HCT116 (cell line): ENCODE results near the gene KIRREL3. TPM values are rescaled to one million over a fixed set of nuclear protein-coding genes. Genes with fewer than 3 reads are reported as not detected.

Experiments used
- ATAC-seq: fragments of 200-7000 bp; cut with Tn5 transposase; 2 replicates; pipeline ENCODE4 v1.9.1; 2020; ENCODE audit warnings: mild to moderate bottlenecking, moderate library complexity
- BruUV-seq: library from RNA; stranded (reverse); fragments of 400-500 nt; replicated peaks from 2 replicates; lab custom pipeline; 2021; lab: Mats Ljungman, UMichigan
- CTCF ChIA-PET: fragments of 300-600 bp; sonication (Branson Sonifier 250); formaldehyde crosslinking; loops from one replicate; lab custom pipeline; 2021; ENCODE audit warnings: antibody characterized with exemption; lab: Charles Lee
- POLR2A ChIA-PET: fragments of 300-600, 350-600 bp; sonication (Branson Sonifier 250); formaldehyde crosslinking; loops from one replicate; lab custom pipeline; 2021; ENCODE audit warnings: antibody characterized with exemption; lab: Charles Lee
- RAD21 ChIA-PET, 2 experiments: fragments of 300-600 bp; sonication (Branson Sonifier 250); formaldehyde crosslinking; loops; one replicate each; lab custom pipeline; 2023; ENCODE audit warnings: low total read pairs in 2 of 2; ENCODE audit not compliant: uncharacterized antibody in 2 of 2, unreplicated experiment in 2 of 2, low non-redundant PET in 1 of 2; lab: Charles Lee
- DNase-seq: peaks from one replicate; pipeline ENCODE4 v3.0.0-alpha.2; 2010; ENCODE audit warnings: low read depth, low spot score
- H2AFZ ChIP-seq: fragments of 200-600 bp; shearing (Covaris generic), sonication (generic); 2 replicates; pipeline ENCODE4 v1.6.1; 2017; ENCODE audit warnings: low read depth, mixed run types, mixed read lengths, antibody characterized with exemption, low read length; ENCODE audit not compliant: poor library complexity, severe bottlenecking
- H3K27ac ChIP-seq: 2 replicates; pipeline ENCODE4 v1.5.1; 2012; ENCODE audit warnings: low read depth, low read length
- H3K27me3 ChIP-seq: fragments of 200-600 bp; sonication (generic); 2 replicates; pipeline ENCODE4 v1.6.1; 2016; ENCODE audit warnings: mixed run types, low read length, mixed read lengths; ENCODE audit not compliant: insufficient read depth
- H3K36me3 ChIP-seq, 2 experiments: fragments of 200-500 bp in 1 of 2; fragments of 200-600 bp in 1 of 2; sonication (Bioruptor generic) in 1 of 2; sonication (generic) in 1 of 2; 2 replicates each; pipeline versions ENCODE4 v1.5.1 to v1.6.1; 2014 to 2016; ENCODE audit warnings: low read length in 2 of 2, inconsistent platforms in 1 of 2, mixed read lengths in 1 of 2, mixed run types in 1 of 2; ENCODE audit not compliant: insufficient read depth in 2 of 2, control insufficient read depth in 1 of 2
- H3K4me1 ChIP-seq, 2 experiments: fragments of 200-600 bp in 1 of 2; sonication (generic) in 1 of 2; 2 replicates each; pipeline versions ENCODE4 v1.5.1 to v1.6.1; 2012 to 2017; ENCODE audit warnings: low read length in 2 of 2, inconsistent platforms in 1 of 2, mild to moderate bottlenecking in 1 of 2, mixed read lengths in 1 of 2, mixed run types in 1 of 2, moderate library complexity in 1 of 2; ENCODE audit not compliant: insufficient read depth in 2 of 2, control insufficient read depth in 1 of 2
- H3K4me2 ChIP-seq: fragments of 200-600 bp; sonication (generic); 2 replicates; pipeline ENCODE4 v1.6.1; 2017; ENCODE audit warnings: mixed run types, low read length, mixed read lengths
- H3K4me3 ChIP-seq, 2 experiments: fragments of 200-600 bp in 1 of 2; sonication (generic) in 1 of 2; replicated peaks in 1 of 2; 2 replicates each; pipeline ENCODE4 v1.5.1; 2011 to 2016; ENCODE audit warnings: low read length in 2 of 2, control low read depth in 1 of 2, low read depth in 1 of 2, mild to moderate bottlenecking in 1 of 2, mixed read lengths in 1 of 2, mixed run types in 1 of 2
- H3K79me2 ChIP-seq: fragments of 200-600 bp; sonication (generic); 2 replicates; pipeline ENCODE4 v1.6.1; 2017; ENCODE audit warnings: mild to moderate bottlenecking, mixed run types, low read length, moderate library complexity, mixed read lengths; ENCODE audit not compliant: insufficient read depth
- H3K9ac ChIP-seq: fragments of 200-600 bp; sonication (generic); 2 replicates; pipeline ENCODE4 v1.6.1; 2016; ENCODE audit warnings: low read length, mixed read lengths
- H3K9me2 ChIP-seq: fragments of 200-600 bp; sonication (generic), shearing (Covaris generic); 2 replicates; pipeline ENCODE4 v1.6.1; 2017; ENCODE audit warnings: mixed run types, mild to moderate bottlenecking, moderate library complexity; ENCODE audit not compliant: insufficient read depth
- H3K9me3 ChIP-seq, 2 experiments: fragments of 200-500 bp in 1 of 2; fragments of 200-600 bp in 1 of 2; sonication (Bioruptor generic) in 1 of 2; sonication (generic) in 1 of 2; 2 replicates each; pipeline ENCODE4 v1.6.1; 2014 to 2017; ENCODE audit warnings: low read length in 2 of 2, mixed read lengths in 2 of 2, inconsistent platforms in 1 of 2, low read depth in 1 of 2, mild to moderate bottlenecking in 1 of 2, mixed run types in 1 of 2, moderate library complexity in 1 of 2; ENCODE audit not compliant: control insufficient read depth in 1 of 2, insufficient read depth in 1 of 2
- H4K20me1 ChIP-seq: fragments of 200-600 bp; sonication (generic), shearing (Covaris generic); 2 replicates; pipeline ENCODE4 v1.6.1; 2017; ENCODE audit warnings: mixed run types, mild to moderate bottlenecking, moderate library complexity; ENCODE audit not compliant: insufficient read depth
- CEBPB ChIP-seq: IDR thresholded peaks from 2 replicates; pipeline ENCODE4 v1.6.1; 2012; ENCODE audit warnings: low read depth
- EGR1 ChIP-seq: IDR thresholded peaks from 2 replicates; pipeline ENCODE4 v1.6.1; 2012; ENCODE audit warnings: low read depth
- FOSL1 ChIP-seq: IDR thresholded peaks from 2 replicates; pipeline ENCODE4 v1.6.1; 2012; ENCODE audit warnings: low read depth
- POLR2A ChIP-seq: IDR thresholded peaks from 2 replicates; pipeline ENCODE4 v1.7.0; 2011; ENCODE audit warnings: borderline replicate concordance; ENCODE audit not compliant: insufficient read depth, insufficient read length; ENCODE audit errors: extremely low read depth
- YY1 ChIP-seq: IDR thresholded peaks from 2 replicates; pipeline ENCODE4 v1.6.1; 2011; ENCODE audit warnings: low read length, low read depth, moderate library complexity, mild to moderate bottlenecking; ENCODE audit not compliant: insufficient replicate concordance; ENCODE audit errors: extremely low read depth
- intact Hi-C: fragments of 100-400 bp; cut with micrococcal nuclease; formaldehyde crosslinking; loops from 2 replicates; pipeline ENCODE4 v1.10.0; 2022
- total RNA-seq: library from RNA; stranded (reverse); gene quantifications from one replicate; pipeline ENCODE4 v1.2.1, GENCODE V29; 2021; ENCODE audit not compliant: unreplicated experiment

KIRREL3 gene
- total RNA-seq, 1 experiment from 2014 or later, result not detected

GRCh38 chr11:126978165-126978564 is 22.4 kb downstream of the KIRREL3 start:
- H4K20me1 ChIP-seq, result no peaks in the 10 kb centered on the region
- H3K27ac ChIP-seq, result no peak overlapping the region
- no peak overlapping the region for H3K4me3 ChIP-seq
- intact Hi-C loops, result no loop called here
- BruUV-seq, result no TSS peak
- H3K9me2 ChIP-seq, result no peaks in the 10 kb centered on the region
- no peaks in the 10 kb centered on the region for H3K79me2 ChIP-seq
- ATAC-seq, result no peak
- no peaks in the 10 kb centered on the region for H3K9me3 ChIP-seq
- no peak overlapping the region for H3K9ac ChIP-seq
- no peak overlapping the region for H3K4me2 ChIP-seq
- no peaks in the 10 kb centered on the region for H3K36me3 ChIP-seq
- TF ChIP-seq YY1 (no peak), POLR2A (no peak), FOSL1 (no peak)
- ChIA-PET POLR2A (no interaction called here), RAD21 (no interaction called here), CTCF (no interaction called here)
- peaks cover 10% of the 10 kb centered on the region; the same call in 1 of the 2 replicates for H3K27me3 ChIP-seq
- H2AFZ ChIP-seq, result no peak overlapping the region
- no peak for DNase-seq
- no peaks in the 10 kb centered on the region for H3K4me1 ChIP-seq

GRCh38 chr11:126973051-126973450 is 27.5 kb downstream of the KIRREL3 start:
- intact Hi-C loops, result no loop called here
- no peaks in the 10 kb centered on the region for H3K9me3 ChIP-seq
- H4K20me1 ChIP-seq, result no peaks in the 10 kb centered on the region
- RAD21 ChIA-PET, result no interaction called here
- BruUV-seq, result no TSS peak
- no peaks in the 10 kb centered on the region for H3K4me1 ChIP-seq
- no peak for DNase-seq
- no peaks in the 10 kb centered on the region for H3K36me3 ChIP-seq
- no peak overlapping the region for H3K27ac ChIP-seq
- H2AFZ ChIP-seq, result no peak overlapping the region
- no peak overlapping the region for H3K4me3 ChIP-seq
- no peak for ATAC-seq
- H3K9ac ChIP-seq, result no peak overlapping the region
- H3K9me2 ChIP-seq, result no peaks in the 10 kb centered on the region
- POLR2A ChIA-PET, result no interaction called here
- H3K27me3 ChIP-seq, result no peaks in the 10 kb centered on the region
- H3K79me2 ChIP-seq, result no peaks in the 10 kb centered on the region
- CTCF ChIA-PET, result no interaction called here
- no peak overlapping the region for H3K4me2 ChIP-seq
- no peak for TF ChIP-seq YY1
- no peak for TF ChIP-seq EGR1
- TF ChIP-seq CEBPB, result no peak
